Placental epithelial cell (primary cell): Measurements from ENCODE around the gene XYLT2. TPM values are rescaled to one million over a fixed set of nuclear protein-coding genes. Genes with fewer than 3 reads are reported as not detected.

Experiments used
- small RNA-seq: library from RNA; depleted of rRNA; stranded (forward); fragments of <200 nt; gene quantifications from one replicate; pipeline ENCODE3, GENCODE V24; 2012
- total RNA-seq: library from RNA; depleted of rRNA; stranded (reverse); fragments of >200 nt; gene quantifications from 2 replicates; pipeline ENCODE4 v1.2.3, GENCODE V29; 2012

XYLT2 gene
- total RNA-seq: 48.3 and 56.2 TPM in 2 replicates

GRCh38 chr17:50345432-50346312, at the start of gene XYLT2:
TSS of gene XYLT2 (plus strand) at chr17:50346126. CDS start at chr17:50346141, 15 bp downstream.

GRCh38 chr17:50372758-50373556, 27.0 kb downstream of the XYLT2 start, which contains the start of the genes EME1 and MRPL27:
TSS of gene EME1 (plus strand) at chr17:50373229. CDS start at chr17:50375209, 1,980 bp downstream.
TSS of gene MRPL27 (minus strand) at chr17:50373184. CDS start at chr17:50373170, 14 bp downstream.

DNA sequence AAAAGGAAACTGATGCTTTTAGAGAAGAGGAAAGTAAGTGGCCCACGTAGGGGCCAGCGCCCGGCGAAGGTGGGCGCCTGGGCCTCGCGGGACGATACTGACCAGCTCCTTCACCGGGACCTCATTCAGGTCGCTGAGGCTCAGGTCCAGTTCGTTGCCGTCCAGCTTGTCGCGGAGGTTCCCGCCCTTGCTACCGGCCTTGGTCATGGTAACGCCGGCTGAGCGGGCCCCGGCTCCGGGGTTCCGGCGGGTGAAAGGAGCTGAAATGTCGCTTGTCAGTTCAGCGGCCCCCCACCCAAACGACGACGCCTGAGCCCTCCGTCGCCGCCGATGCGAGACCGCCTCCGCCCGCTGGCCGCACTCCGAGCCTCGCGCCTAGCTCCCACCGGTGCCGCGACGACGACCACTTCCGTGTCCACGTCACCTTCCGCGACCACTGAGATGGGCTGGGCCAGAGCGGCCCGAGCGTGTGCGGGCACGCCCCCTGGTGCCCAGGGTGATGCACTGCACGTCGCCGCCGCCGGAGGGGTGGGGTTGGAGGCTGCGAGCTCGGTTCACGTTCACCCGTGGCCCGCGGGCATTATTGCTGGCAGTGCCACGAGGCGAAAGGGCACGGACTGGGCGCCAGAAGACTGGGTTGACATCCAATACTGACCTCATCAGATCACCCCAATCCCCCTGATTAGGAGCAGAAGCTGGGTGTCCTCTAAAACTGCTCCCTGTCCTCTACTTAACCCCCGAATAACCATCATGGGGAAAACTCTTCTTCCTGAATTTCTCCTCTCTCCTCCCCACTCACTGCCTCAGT, 51.4 kb downstream of the XYLT2 start, which contains the start of gene LRRC59:
TSS of gene LRRC59 (minus strand) at position 413 of the 808 bp plus-strand sequence. CDS start at position 207, 206 bp downstream.

Small RNA genes lying within 50 kb of the gene (small RNA-seq; reads per million reads assigned to genes)
- not detected for gene RF00019

Other genes starting within 250 kb of the XYLT2 start
- gene SAMD14, start 216.0 kb upstream of the XYLT2 start, total RNA-seq: 0.43 and 0.79 TPM in 2 replicates
- 38.3 and 56.1 TPM in 2 replicates for gene PPP1R9B, start 195.4 kb upstream of the XYLT2 start, total RNA-seq
- gene SGCA, start 180.1 kb upstream of the XYLT2 start, total RNA-seq: 0.11 and 1.6 TPM in 2 replicates
- 2,103 and 2,834 TPM in 2 replicates for gene COL1A1, start 144.5 kb upstream of the XYLT2 start, total RNA-seq
- 0.39 and 1.2 TPM in 2 replicates for gene TMEM92, start 71.7 kb upstream of the XYLT2 start, total RNA-seq
- 38.1 and 50.1 TPM in 2 replicates for gene MRPL27, start 27.1 kb downstream of the XYLT2 start, total RNA-seq
- 1.2 and 2.4 TPM in 2 replicates for gene EME1, start 27.1 kb downstream of the XYLT2 start, total RNA-seq
- 80.9 and 216 TPM in 2 replicates for gene LRRC59, start 51.4 kb downstream of the XYLT2 start, total RNA-seq
- 134 and 168 TPM in 2 replicates for gene ACSF2, start 80.1 kb downstream of the XYLT2 start, total RNA-seq
- not detected in 2 replicates for gene CHAD, start 122.8 kb downstream of the XYLT2 start, total RNA-seq
- gene RSAD1, start 132.7 kb downstream of the XYLT2 start, total RNA-seq: 18.8 and 23.9 TPM in 2 replicates
- 0.11 and 2.0 TPM in 2 replicates for gene MYCBPAP, start 162.3 kb downstream of the XYLT2 start, total RNA-seq
- 40.0 and 57.5 TPM in 2 replicates for gene EPN3, start 186.6 kb downstream of the XYLT2 start, total RNA-seq
- gene SPATA20, start 201.0 kb downstream of the XYLT2 start, total RNA-seq: 59.0 and 78.1 TPM in 2 replicates
- under 0.01 TPM in 1 of 2 replicates, not detected in the other for gene CACNA1G, start 214.6 kb downstream of the XYLT2 start, total RNA-seq